ENCODE results near the gene RAMP1.

DNA sequence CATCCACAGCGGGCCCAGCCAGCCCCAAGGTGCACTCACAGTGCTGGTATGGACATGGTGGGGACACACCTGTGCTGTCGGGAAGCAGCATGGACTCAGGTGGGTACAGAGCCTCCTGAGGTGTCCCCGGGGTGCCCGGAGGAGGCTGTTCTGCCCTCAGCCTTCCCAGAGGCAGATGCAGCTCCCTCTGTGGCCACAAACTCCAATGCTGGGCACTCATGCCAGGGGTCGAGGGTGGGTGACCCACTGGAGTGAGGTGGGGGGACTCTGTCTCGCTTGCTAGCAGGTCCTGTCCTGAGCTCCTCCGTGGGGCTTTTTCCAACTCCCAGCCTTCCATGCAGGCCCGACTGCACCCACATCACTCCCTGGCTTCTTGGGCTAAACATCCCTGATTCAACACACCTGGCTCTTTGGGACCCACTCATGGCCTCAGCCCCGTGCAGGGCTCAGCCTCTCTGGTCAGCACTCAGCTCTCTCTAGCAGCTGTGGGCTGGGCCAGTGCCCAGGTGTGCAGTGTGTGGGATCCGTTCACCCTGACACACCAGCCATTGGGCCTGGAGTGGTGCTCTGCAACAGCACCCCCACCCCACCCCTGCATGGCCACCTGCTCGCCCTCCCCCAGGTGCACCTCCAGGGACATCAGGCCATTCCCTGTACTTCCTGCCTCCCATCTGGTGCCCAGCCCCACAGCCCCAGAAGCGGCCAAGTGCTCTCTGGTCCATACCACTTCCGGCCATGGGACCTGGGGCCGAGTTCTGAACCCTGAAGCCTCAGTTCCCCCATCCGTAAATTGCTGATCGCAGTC lies 16.0 kb downstream of the RAMP1 start:
- TF ChIP-seq, protein P1, sequence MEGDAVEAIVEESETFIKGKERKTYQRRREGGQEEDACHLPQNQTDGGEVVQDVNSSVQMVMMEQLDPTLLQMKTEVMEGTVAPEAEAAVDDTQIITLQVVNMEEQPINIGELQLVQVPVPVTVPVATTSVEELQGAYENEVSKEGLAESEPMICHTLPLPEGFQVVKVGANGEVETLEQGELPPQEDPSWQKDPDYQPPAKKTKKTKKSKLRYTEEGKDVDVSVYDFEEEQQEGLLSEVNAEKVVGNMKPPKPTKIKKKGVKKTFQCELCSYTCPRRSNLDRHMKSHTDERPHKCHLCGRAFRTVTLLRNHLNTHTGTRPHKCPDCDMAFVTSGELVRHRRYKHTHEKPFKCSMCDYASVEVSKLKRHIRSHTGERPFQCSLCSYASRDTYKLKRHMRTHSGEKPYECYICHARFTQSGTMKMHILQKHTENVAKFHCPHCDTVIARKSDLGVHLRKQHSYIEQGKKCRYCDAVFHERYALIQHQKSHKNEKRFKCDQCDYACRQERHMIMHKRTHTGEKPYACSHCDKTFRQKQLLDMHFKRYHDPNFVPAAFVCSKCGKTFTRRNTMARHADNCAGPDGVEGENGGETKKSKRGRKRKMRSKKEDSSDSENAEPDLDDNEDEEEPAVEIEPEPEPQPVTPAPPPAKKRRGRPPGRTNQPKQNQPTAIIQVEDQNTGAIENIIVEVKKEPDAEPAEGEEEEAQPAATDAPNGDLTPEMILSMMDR (IDR thresholded peaks at IDR 0.05; ENCODE audit: low read length): no peak
- TF ChIP-seq EZH2 (IDR thresholded peaks at IDR 0.05; ENCODE audit: borderline replicate concordance, low read length): no peak

Measured in OCI-LY1 (cell line).